Activated T-helper 9 cell treated with anti-CD3 and anti-CD28 coated beads, Interleukin-2, amount 50 U/mL, for 16 hours (primary cell): ENCODE results near the gene WNK4.

ENCODE experiments used
- DNase-seq: peaks from one replicate; pipeline ENCODE4 v3.0.0-alpha.2; 2020; ENCODE audit warnings: low read depth

WNK4 gene

GRCh38 chr17:42772945-42773289 lies 7.5 kb upstream of the WNK4 start:
- no peak for DNase-seq

DNA sequence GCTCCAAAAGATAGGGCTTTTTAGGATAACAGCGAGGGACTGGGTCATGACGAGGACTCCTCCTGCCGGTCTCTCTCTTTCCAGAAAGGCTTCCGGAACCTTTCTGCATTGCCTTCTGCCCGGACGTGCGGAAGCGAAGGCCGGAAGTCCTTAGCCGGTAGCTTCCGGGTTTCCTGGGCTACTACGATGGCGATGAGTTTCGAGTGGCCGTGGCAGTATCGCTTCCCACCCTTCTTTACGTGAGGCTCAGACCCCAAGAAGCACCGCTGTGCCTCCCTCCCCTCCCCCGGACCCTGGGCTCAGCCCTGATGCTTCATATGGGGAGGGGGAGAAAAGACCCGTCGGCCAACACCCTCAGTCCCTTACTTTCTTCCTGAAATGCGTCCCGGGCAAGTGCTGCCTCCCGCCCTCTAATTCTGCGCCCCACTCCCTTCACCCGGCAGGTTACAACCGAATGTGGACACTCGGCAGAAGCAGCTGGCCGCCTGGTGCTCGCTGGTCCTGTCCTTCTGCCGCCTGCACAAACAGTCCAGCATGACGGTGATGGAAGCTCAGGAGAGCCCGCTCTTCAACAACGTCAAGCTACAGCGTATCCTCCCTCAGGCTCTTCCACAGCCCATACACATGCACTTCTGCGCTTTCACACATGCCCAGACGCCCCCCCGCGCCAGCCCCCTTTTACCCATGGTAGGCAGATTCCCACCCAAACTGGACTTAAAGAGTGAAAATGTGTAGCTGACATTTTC lies 6.9 kb upstream of the WNK4 start, which contains the start of gene VPS25:
VPS25 (plus strand) TSS at position 160 of the 746 bp plus-strand sequence; CDS start at position 187, 27 bp downstream.
- DNase-seq: peak; percentile 64

- DNase-seq: no peak
These were observed 6.2 kb upstream of the WNK4 start for GRCh38 chr17:42774066-42774745.

GRCh38 chr17:42775534-42776098 lies 4.8 kb upstream of the WNK4 start:
- no peak for DNase-seq

DNA sequence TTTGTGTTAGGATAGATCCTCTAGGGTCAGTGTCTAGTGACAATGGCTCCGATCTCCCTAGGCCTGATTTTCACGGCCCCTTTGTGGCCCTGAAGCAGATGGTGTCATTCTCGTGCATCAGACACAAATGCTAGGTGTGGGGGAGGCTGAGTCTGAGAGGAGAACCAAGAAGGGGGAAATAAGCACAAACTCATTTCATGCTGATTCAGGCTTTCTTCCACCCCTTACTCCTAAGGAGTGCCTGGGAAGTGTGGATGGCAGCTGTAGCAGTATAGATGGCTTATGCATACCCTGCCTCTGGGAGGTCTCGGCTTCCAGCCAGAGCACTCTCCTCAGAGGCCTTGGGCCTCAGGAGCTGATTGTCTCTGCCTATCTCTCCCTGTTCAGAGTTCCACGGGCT lies 1.8 kb upstream of the WNK4 start:
- DNase-seq: no peak

DNA sequence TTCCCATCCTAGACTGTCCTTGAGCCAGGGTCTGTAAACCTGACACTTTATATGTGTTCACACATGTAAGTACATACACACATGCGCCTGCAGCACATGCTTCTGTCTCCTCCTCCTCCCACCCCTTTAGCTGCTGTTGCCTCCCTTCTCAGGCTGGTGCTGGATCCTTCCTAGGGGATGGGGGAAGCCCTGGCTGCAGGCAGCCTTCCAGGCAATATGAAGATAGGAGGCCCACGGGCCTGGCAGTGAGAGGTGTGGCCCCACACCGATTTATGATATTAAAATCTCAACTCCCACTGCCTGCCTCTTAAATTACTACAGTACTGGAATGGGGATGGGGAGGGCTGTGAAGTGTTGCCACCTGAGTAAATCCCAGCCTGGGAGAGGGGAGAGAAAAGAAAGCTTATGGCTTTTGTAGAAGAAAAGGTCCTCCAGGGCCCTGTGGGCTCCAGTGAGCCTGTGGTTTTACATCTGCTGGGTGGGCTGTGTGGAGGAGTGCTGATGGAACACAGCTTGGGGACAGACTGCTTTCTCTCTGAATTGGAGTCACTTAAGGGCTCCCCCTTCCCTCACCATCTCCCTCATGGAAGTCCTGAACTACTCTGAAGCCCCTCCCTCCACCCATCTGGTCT lies 990 bp upstream of the WNK4 start:
- no peak for DNase-seq

- DNase-seq: no peak
These were observed 635 bp downstream of the WNK4 start for GRCh38 chr17:42780851-42781638.

DNA sequence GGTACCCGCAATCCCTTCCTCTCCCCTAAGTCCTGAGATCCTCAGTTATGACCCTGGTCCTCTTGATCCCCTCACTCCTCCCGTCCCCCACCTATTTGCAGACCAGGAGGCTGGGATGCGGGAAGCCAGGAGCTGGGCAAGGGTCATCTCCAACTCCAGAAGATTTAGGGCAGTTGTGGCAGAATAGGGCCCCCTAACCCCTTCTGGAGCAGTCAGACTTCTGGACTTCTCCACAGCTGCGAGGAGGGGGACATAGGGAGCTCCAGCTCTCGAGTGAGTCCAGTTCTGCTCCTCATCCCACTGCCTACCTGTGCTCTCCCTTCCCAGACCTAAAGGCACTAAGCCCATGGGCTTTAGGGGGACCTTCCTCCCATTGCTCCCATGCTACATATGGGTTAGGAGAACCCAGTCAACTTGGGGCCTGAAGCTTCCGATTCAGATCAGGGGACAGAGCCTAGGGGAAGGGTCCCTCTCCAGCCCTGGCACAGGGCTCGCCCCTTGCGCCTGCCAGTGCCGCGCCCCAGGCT lies 1.3 kb downstream of the WNK4 start:
- no peak for DNase-seq

DNA sequence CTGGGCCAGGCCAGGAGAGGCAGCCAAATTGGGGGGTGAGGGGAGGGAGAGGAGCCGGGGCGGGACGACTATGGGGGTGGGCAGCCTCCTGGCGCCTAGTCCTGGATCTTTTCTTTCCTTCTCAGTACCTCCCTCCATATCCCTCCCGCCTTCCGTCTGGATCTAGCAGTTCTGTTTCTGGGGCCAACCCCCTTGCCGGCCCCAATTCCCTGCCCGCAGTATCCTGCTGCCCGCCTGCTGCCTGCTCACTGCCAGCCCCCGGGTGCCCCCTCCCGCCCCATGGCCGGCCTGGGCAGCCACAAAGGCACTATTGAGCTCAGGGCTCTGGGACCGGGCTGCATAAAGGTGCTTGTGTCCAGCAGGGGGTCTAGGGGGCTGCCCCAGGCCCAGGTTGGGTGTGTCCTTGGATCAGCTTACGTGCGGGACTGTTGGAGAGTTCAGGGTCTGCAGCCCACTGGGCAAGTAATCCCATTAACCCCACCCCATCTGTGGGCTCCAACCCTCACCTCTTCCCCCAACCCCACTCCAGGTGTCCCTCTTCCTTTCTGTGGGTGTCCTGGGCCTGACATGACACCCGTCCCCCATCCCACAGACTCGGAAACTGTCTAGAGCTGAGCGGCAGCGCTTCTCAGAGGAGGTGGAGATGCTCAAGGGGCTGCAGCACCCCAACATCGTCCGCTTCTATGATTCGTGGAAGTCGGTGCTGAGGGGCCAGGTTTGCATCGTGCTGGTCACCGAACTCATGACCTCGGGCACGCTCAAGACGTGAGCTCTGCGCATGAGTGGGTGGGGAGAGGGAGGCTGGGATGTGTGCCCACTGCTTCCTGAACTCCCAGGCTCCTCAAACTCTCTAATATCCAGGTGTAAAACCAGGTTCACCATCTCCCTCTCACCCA lies 2.0 kb downstream of the WNK4 start:
- DNase-seq: no peak

DNA sequence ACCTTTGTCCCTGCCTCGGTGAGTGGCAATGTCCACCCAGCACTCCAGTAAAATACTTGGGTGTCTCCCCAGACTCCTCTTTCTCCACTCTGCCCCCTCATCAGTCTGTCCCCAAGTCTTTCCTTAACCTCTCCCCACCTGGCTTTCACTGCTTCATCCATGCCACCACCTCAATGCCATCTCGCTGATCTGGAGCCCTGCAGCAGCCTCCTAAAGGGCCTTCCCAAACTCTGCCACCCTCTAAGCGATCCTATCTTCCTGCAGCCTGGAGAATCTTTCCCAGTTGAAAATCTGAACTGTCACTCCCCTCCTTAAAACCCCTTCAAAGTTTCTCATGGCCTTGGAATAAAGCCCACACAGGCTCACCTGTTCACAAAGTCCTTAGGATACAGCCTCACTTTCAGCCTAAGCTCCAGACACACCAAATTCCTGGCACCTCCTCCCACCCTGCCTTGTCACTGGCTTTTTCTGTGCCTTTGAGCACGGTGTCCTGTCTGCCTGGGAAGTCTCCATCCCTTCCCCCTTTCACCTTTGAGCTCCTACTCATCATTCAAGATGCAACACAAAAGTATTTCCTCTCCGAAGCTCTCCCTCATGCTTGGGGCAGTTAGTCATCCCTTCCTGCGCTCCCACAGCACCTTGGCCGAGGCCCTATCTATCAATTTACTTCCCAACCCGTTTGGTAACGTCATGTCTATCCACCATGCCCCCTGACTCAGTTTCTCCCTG lies 2.8 kb downstream of the WNK4 start:
- DNase-seq: no peak

- no peak for DNase-seq
These were observed 3.4 kb downstream of the WNK4 start for GRCh38 chr17:42783791-42784138.

DNA sequence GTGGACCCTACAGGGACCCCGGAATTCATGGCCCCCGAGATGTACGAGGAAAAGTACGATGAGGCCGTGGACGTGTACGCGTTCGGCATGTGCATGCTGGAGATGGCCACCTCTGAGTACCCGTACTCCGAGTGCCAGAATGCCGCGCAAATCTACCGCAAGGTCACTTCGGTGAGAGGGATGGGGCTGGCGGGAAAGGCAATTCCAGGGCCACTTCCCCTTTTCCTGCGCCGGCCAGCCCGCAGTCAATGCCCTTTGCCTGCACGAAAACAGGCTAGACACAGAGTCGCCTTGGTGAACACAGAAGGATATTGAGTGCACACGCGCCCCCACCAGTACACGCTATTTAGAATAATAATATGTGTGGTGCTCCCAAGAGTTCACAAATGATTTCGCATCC lies 4.0 kb downstream of the WNK4 start:
- no peak for DNase-seq

DNA sequence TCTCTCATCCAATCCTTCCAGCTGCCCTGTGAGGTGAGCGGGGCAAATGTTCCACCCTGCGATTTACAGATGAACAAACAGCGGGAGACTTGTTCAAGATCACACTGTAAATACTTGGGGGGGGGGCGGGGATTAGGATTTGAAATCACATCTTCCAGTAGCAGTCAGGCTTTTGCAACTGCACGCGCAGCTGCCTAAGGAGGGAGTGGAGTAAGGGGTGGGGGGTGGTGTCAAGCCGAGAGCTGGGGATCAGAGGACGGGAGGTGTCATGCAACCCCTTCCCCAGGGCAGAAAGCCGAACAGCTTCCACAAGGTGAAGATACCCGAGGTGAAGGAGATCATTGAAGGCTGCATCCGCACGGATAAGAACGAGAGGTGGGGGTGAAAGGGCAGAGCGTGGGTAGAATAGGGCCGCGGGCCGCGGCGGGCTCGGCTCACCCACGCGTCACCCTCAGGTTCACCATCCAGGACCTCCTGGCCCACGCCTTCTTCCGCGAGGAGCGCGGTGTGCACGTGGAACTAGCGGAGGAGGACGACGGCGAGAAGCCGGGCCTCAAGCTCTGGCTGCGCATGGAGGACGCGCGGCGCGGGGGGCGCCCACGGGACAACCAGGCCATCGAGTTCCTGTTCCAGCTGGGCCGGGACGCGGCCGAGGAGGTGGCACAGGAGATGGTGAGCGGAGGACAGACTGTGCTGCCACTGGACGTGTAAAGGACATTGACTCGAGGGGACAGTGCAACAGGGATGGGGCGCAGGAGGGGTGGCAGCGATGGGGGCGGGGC lies 4.6 kb downstream of the WNK4 start:
- DNase-seq: no peak

- no peak for DNase-seq
These were observed 6.9 kb downstream of the WNK4 start for GRCh38 chr17:42787266-42787665.

GRCh38 chr17:42791948-42792347 lies 11.5 kb downstream of the WNK4 start:
- no peak for DNase-seq

- DNase-seq: no peak
These were observed 12.1 kb downstream of the WNK4 start for GRCh38 chr17:42792545-42792944.

GRCh38 chr17:42795061-42795460 lies 14.7 kb downstream of the WNK4 start:
- DNase-seq: no peak

DNA sequence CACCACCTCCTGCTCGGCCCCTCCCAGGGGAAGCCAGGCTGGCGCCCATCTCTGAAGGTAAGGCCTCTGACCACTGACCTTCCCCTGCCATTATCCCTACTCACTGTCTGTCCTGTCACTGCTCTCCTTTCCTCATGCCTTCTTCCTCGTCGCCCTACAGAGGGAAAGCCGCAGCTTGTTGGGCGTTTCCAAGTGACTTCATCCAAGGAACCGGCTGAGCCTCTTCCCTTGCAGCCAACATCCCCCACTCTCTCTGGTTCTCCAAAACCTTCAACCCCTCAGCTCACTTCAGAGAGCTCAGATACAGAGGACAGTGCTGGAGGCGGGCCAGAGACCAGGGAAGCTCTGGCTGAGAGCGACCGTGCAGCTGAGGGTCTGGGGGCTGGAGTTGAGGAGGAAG lies 15.1 kb downstream of the WNK4 start:
- DNase-seq: no peak

DNA sequence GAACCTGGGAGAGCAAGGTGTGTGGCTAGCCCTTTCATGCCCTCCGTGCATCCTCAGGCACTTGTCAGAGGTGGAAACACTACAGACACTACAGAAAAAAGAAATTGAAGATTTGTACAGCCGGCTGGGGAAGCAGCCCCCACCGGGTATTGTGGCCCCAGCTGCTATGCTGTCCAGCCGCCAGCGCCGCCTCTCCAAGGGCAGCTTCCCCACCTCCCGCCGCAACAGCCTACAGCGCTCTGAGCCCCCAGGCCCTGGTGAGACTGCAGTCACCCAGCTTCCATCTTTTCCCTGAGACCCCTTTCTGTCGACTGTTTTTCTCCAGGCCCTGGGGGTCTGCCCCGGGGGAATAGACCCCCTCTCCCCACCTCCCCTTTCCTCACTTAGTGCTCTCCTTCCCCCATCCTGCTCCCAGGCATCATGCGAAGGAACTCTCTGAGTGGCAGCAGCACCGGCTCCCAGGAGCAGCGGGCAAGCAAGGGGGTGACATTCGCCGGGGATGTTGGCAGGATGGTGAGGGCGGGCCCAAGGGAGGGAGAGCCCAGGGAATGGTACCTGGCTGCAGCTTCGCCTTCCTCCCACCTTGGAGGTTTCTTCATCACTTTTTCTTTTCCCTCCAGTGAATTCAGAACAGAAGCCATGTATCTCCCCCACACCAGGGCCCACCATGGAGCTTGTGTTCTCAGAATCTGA lies 15.8 kb downstream of the WNK4 start:
- no peak for DNase-seq
